GM19468 (cell line): ENCODE results near the gene ZNF33A.
A peak's percentile ranks its signal among the peaks of the same experiment; 100 is the strongest.
"Not testable (repeated sequence)": the region's sequence is repeated elsewhere in the genome, so short reads cannot be mapped to it uniquely, and the experiment has no call there.

Experiments
- ATAC-seq: cut with Tn5 transposase; IDR thresholded peaks from one replicate; pipeline ENCODE4 v1.9.1; 2021; ENCODE audit warnings: mild to moderate bottlenecking, moderate library complexity, moderate number of reproducible peaks; ENCODE audit not compliant: unreplicated experiment; ENCODE audit errors: extremely low read depth

The ZNF33A gene

DNA sequence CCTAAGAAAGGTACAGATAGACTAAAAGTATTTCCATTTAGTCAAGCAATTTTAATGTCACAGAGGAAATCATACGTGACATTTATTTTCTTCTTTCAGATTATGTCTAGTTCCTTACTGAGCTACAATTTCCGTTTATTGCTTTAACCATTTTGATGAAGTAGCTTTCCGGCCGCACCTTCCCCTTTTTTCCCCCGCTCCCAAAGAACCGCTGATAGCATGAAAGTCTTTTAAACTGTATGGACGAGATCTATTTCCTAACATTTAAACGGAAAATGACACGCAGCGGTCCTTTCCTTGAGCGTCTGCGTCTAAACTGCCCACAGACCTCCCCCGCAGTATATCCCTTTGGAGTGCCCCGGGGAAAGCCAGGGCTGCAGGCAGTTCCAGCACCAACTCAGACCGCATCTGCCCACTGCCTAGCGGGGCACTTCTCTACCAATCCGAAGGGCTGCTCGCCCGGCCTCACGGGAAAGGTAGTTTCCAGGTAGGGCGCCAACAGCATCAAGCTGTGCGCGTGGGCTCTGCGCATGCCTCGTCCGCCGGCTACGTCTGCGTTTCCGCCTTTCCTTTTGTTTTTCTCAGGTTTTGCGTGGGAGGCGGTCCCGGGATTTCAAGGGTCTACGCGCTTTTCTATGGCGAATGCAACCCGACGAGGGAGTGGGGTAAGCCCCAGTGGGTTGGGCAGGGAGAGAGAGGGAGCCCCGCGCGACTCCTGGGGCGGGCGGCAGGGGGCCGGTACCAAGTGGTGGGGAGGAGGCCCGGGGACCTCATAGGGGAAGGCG is at the start of gene ZNF33A:
TSS of gene ZNF33A (plus strand) at position 557 of the 785 bp plus-strand sequence. CDS start 1,667 bp downstream, outside the sequence.
- ATAC-seq: peak; percentile 82

DNA sequence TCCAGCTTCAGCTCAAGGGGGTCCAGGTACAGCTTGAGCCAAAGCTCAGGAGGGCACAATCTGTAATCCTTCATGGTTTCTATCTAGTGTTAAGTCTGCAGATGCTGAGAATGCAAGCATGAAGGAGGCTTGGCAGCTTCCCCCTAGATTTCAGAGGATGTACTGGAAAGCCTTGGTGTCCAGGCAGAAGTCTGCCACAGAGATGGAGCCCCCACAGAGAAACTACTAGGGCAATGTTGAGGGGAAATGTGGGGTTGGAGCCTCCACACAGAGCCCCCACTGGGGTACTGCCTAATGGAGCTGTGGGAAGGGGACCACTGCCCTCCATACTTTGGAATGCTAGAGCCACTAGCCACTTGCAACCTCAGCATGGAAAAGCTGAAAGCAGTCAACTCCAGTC is 45.5 kb upstream of the ZNF33A start:
- no peak for ATAC-seq

DNA sequence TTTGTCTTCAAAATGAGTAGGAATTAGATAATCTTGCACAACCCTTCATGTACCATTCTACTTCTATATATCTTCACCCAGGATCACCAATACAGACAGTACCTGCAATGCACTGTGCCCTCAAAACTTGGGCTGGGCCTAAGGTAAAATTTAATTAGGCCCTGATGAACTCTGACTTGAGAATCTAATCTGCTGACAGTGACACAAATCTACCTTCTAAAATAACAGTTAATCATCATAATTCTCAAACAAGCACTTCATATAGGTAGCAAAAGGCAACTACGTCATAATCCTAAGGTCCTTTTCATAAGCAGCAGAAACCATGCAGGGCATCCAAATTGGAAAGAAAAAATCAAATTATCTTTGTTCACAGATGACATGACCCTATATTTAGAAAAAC is 38.1 kb upstream of the ZNF33A start:
- ATAC-seq: no peak

DNA sequence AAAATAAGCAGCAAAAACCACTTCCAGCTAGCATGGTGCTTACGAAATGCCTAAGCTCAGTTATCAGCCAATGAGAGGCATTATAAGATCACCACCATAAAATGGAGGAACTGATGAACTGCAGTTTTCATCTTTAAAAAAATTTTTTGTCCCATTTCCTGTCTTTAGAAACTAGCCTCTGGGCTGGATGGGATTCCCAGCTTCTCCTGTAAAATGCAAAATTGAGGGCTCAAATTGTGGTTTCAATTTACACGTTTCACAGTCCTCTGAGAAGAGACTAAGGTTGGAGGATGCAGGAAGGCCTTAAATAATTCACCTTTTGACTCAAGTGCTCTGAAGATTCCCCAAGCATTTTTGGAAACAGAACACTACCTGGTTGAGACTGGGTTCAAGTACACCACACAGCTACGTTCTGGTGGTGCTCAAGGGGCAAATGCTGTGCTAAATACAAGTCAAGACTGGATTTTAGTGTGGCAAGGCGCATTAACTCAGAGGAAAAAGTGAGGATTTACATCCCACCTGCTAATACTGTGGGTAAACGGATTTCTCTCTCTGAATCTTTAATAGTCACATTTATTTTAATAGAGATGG is 35.0 kb upstream of the ZNF33A start:
- no peak for ATAC-seq

DNA sequence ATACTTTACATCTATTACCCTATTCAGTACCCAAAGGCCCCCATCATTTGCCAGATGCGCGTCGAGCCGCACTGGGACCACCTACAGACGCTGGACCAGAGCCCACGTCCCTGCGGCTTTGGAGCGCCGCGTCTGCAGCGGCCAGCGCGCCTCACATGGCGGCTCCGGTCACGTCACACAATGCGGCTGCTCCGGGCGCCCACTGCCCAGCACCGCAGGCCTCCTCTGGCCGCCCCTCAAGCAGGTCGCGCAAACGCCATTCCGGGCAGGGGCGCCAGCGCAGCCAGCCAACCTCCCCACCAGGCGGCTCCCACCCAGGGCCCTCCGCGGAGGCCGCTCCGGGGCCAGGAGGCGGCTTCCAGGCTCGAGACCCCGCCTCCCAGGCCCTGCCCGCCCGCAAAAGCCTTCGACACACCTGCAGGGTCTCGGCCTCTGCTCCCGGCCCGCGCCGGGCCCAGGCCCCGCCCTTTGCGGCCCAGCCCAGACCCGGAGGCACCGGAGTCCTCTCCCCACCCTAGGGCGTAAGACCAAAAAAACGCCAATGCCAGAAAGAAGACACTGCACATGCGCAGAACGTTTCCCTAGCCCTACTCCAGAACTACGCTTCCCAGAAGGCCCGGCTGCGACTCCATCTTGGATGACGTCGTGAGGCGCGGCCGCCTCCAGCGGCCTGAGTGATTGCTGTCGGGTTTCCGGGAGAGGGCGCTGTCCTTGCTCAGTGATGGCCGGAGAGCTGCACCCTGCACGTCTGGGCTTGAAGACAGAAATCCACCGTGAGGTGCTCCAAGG is 34.2 kb upstream of the ZNF33A start, which contains the start of gene ZNF25:
TSS of gene ZNF25 (minus strand) at position 557 of the 789 bp plus-strand sequence. CDS start 4,925 bp downstream, outside the sequence.
- ATAC-seq: peak; percentile 95

DNA sequence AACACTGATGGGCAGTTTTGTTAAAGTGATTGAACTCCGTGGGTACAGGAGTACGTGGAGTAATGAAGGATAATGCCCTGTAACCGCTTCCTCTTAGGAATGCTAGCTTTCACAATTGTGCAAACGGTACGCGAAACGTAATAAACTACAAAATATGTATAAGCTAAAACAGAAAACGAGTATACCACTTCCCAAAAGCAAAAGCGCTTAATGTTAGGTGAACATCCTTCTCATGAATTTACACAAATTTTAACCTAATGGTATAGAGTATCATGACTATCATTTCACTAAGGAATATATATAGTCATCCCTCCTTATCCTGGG is 33.6 kb upstream of the ZNF33A start:
- ATAC-seq: no peak

DNA sequence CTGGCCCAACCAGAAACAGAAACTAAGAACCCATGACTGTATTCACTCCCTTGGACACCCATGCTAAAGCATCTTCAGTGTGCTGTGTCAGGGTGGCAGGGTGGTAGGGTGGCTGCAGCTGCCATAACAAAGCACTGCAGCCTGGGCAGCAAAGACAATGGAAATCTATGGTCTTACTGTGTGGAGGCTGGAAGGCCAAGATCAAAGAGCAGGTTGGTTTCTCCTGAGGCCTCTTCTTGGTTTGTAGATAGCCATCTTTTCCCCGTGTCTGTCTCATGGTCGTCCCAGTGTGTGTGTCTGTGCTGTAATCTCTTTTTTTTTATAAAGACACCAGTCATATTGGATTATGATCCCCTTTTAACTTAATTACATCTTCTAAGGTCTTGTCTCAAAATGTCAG is 18.8 kb upstream of the ZNF33A start:
- no peak for ATAC-seq

DNA sequence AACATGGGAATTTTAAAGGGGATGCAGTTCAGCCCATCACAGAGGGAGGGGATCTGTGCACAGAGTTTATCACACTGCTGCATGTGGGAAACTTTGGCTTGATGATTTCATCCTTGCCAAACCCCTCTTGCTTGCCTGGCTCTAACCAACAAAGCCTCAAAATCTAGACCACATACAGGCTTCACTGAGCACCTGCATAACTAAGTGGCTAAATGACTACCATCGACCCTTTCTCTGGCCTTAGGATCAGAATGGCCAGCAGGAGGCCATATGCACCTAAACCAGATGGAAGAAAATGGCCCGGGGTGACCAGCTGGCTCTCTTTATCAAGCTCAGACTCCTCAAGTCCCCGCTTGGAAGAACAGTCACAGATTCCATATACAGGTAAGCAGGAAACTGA is 18.4 kb upstream of the ZNF33A start:
- no peak for ATAC-seq

DNA sequence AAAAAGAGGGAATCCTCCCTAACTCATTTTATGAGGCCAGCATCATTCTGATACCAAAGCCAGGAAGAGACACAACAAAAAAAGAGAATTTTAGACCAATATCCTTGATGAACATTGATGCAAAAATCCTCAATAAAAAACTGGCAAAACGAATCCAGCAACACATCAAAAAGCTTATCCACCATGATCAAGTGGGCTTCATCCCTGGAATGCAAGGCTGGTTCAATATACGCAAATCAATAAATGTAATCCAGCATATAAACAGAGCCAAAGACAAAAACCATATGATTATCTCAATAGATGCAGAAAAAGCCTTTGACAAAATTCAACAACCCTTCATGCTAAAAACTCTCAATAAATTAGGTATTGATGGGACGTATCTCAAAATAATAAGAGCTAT is 11.6 kb upstream of the ZNF33A start:
- ATAC-seq: not testable (repeated sequence)

DNA sequence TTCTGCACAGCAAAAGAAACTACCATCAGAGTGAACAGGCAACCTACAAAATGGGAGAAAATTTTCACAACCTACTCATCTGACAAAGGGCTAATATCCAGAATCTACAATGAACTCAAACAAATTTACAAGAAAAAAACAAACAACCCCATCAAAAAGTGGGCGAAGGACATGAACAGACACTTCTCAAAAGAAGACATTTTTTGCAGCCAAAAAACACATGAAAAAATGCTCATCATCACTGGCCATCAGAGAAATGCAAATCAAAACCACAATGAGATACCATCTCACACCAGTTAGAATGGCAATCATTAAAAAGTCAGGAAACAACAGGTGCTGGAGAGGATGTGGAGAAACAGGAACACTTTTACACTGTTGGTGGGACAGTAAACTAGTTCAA is 10.0 kb upstream of the ZNF33A start:
- not testable (repeated sequence) for ATAC-seq

DNA sequence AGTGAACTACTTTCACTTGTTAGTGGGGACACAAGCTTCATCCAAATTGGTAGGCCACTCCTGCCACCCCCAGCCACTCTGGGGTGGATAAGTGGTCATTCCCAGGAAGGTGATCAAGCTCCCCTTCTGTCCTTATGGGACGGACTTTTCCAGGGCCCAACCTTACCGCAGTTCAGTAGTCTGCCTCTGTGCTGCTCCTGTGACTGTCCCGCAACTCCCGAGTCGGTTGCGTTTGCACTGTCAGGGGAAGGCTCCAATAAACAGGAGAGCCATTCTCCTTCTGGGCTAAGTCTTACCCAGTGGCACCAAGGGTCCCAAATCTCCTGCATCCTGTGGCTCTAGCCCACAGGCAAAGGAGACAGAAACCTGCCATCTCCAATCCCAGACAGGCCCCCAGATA is 7.4 kb upstream of the ZNF33A start:
- ATAC-seq: no peak

DNA sequence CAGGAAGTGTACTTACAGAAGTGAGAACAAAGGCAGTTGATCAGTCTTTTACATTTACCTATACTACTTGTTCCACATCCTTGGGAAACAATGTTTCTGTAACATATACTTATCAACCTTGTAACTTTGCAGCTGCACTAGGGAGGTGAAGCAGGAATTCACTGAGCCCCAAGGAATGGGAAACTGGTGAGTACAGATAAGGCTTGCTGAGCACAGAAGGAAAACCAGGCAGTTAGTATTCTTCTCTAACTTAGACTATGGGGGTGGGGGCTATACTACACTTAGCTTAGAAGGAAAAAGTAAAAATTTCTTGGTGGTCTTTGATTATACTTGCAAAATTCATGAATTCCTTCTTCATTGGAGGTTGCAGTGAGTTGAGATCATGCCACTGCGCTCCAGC is 6.9 kb upstream of the ZNF33A start:
- ATAC-seq: no peak

DNA sequence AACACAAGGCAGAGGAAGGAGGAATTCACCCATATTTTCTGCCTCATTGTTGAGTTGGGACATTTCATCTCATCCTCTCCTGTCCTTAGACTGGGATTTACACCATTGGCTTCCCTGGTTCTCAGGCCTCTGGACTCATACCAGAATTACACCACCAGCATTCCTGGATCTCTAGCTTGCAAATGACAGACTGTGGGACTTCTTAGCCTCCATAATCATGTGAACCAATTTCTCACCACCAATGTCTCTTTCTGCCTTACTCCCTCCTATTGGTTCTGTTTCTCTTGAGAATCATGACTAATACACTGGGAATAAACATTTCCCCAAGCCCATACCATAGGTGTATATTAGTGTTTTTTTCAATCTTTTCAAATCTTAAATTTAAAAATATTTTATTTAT is 2.9 kb upstream of the ZNF33A start:
- no peak for ATAC-seq

DNA sequence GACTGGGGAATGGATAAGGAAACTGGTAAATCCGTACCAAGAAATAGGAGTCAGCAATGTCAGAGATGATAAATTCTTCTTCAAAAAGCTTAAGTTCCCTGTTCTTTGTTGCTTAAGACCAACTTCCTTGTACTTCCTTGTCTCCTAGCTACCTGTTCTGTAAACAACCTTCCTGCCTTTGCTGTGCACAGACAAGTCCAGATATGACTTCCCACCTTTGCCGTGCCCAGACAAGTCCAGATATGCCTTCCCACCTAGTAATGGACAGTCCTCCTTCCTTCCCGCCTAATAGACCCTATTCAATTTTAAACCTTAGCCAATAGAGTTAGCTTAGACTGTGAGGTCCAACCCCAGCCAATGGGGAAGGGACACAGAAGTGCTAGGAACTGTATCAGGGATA is 2.5 kb upstream of the ZNF33A start:
- no peak for ATAC-seq

DNA sequence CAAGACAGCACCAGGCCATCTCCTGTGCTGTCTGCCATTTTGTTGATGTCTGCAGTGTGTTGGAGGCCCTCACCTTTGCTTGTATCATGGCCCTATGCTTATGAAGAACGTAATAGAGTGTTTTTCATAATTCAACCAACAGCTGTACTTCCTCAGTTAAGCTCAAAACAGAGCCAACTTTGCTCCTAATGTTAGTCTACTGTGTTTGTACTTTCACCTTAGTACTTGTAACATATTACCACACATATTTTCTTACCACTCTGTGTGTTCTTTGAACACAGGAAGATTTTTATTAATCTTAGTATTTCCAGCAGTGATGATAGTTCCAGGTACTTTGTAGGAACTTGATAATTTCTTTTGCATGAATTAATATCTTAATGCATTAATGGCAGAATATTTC is 5.9 kb downstream of the ZNF33A start:
- no peak for ATAC-seq

DNA sequence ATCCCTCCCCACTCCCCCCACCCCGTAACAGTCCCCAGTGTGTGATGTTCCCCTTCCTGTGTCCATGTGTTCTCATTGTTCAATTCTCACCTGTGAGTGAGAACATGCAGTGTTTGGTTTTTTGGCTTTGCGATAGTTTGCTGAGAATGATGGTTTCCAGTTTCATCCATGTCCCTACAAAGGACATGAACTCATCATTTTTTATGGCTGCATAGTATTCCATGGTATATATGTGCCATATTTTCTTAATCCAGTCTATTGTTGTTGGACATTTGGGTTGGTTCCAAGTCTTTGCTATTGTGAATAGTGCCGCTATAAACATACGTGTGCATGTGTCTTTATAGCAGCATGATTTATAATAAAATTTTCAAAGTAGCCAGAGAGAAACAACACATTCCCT is 8.6 kb downstream of the ZNF33A start:
- ATAC-seq: not testable (repeated sequence)

DNA sequence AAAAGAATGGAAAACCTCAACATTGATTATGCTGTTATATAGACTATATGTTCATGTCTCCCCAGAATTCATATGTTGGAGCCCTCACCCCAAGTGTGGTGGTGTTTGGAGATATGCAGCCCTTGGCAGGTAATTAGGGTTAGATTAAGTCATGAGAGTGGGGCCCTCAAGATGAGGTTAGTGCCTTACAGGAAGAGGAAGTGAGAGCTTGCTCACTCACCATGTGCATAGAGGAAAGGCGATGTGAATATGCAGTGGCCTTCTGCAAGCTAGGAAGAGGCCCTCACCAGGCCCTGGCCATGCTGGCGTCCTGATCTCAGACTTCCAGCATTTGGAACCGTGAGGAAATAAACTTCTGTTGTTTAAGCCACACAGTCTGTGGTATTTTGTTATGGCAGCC is 14.8 kb downstream of the ZNF33A start:
- ATAC-seq: peak; percentile 30

DNA sequence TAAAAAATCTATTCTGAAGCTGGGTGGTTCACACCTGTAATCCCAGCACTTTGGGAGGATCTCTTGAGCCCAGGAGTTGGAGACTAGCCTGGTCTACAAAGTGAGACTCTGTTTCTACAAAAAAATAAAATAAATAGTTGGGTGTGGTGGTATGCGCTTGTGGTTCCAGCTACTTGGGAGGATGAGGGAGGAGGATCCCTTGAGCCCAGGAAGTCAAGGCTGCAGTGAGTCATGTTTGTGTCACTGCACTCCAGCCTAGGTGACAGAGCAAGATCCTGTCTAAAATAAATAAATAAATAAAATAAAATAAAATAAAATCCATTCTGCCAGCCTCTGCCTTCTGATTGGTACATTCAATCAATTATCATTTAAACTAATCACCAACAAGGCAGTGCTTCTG is 17.5 kb downstream of the ZNF33A start:
- ATAC-seq: no peak

DNA sequence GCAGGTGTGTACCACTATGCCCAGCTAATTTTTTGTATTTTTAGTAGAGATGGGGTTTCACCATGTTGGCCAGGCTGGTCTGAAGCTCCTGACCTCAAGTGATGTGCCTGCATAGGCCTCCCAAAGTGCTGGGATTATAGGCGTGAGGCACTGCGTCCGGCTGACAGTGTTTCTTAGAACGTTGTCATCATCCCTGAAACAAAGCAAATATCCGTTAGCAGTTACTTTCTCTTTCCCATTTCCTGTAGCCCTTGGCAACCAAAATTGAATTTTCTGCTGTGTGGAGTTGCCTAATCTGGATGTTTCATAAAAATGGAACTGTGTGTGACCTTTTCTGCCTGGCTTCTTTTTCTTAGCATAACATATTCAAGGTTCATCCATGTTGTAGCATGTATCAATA is 22.4 kb downstream of the ZNF33A start:
- ATAC-seq: no peak

DNA sequence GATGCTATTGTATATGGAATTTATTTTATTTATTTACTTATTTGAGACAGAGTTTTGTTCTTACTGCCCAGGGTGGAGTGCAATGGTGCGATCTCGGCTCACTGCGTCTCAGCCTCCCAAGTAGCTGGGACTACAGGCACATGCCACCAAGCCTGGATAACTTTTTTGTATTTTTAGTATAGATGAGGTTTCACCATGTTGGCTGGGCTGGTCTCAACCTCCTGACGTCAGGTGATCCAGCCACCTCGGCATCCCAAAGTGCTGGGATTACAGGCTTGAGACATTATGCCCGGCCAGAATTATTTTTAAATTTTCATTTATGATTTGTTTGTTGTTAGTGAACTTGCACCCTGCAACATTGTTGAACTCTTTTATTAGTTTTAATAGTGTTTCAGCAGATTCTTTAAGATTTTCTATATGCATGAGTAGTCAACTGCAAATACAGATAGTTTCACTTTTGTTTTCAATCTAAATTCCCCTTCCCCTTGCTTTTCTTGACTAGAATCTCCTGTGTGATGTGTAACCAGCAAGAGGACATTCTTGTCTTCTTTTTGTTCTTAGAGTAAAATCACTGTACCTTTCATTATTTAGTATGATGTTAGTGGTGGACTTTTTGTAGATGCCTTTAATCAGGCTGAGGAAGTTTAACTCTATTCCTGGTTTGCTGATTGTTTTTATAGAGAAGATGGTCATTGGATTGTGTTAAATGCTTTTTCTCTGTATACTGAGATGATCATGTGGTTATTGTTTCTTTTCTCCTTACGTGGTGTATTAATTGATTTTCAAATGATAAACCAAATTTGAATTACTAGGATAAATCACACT is 27.8 kb downstream of the ZNF33A start:
- ATAC-seq: peak; percentile 49

DNA sequence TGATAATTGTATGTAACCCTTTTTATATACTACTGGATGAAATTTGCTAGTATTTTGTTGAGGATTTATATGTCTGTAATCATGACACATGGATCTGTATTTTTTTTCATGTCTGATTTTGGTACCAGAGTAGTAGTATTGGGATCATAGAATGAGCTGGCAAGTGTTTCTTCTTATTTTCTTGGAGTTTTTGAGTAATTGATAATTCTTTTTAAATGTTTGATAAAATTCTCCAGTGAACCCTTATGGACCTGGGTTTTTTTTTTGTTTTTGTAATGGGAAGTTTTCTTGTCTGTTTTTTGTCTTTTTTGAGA is 28.4 kb downstream of the ZNF33A start:
- ATAC-seq: no peak
